HEK293T (cell line): Measurements from ENCODE around the gene UBE4A.

Experiments used
- CTCF ChIA-PET: fragments of 350-600 bp; formaldehyde crosslinking; extraction: SDS; loops from one replicate; lab custom pipeline; 2021; ENCODE audit warnings: antibody characterized with exemption, inconsistent platforms; lab: Yijun Ruan, JAX
- POLR2A ChIA-PET: fragments of 350-600 bp; formaldehyde crosslinking; extraction: SDS; loops from one replicate; lab custom pipeline; 2020; ENCODE audit warnings: antibody characterized with exemption, inconsistent platforms; lab: Yijun Ruan, JAX
- DNase-seq: peaks from one replicate; pipeline ENCODE4 v3.0.0; 2012; ENCODE audit warnings: mixed read lengths; ENCODE audit errors: extremely low spot score
- ARNT ChIP-seq: fragments of 450-650 bp; IDR thresholded peaks from 2 replicates; pipeline ENCODE4 v1.6.1; 2017; ENCODE audit warnings: mild to moderate bottlenecking
- BHLHE40 ChIP-seq: fragments of 450-650 bp; IDR thresholded peaks from 2 replicates; pipeline ENCODE4 v1.6.1; 2016; ENCODE audit warnings: mild to moderate bottlenecking, moderate library complexity, borderline replicate concordance
- CTBP1 ChIP-seq: fragments of 450-650 bp; IDR thresholded peaks from 2 replicates; pipeline ENCODE4 v1.6.1; 2016; ENCODE audit warnings: borderline replicate concordance
- ELF4 ChIP-seq: fragments of 450-650 bp; IDR thresholded peaks from 2 replicates; pipeline ENCODE4 v1.6.1; 2017; ENCODE audit warnings: antibody characterized with exemption
- FOXA1 ChIP-seq: fragments of 450-650 bp; IDR thresholded peaks from 2 replicates; pipeline ENCODE4 v1.6.1; 2016; ENCODE audit warnings: mild to moderate bottlenecking
- FOXK2 ChIP-seq: fragments of 450-650 bp; IDR thresholded peaks from 2 replicates; pipeline ENCODE4 v1.6.1; 2016; ENCODE audit warnings: mild to moderate bottlenecking
- FOXM1 ChIP-seq: fragments of 450-650 bp; IDR thresholded peaks from 2 replicates; pipeline ENCODE4 v1.6.1; 2017; ENCODE audit warnings: mild to moderate bottlenecking, borderline replicate concordance
- HDGF ChIP-seq: fragments of 450-650 bp; IDR thresholded peaks from 2 replicates; pipeline ENCODE4 v1.6.1; 2017; ENCODE audit warnings: antibody characterized with exemption, borderline replicate concordance
- L3MBTL2 ChIP-seq: fragments of 450-650 bp; conservative IDR thresholded peaks from 2 replicates; pipeline ENCODE4 v1.6.1; 2016; ENCODE audit warnings: mild to moderate bottlenecking
- LEF1 ChIP-seq: fragments of 450-650 bp; IDR thresholded peaks from 2 replicates; pipeline ENCODE4 v1.6.1; 2017; ENCODE audit warnings: mild to moderate bottlenecking, borderline replicate concordance
- NFRKB ChIP-seq: fragments of 450-650 bp; IDR thresholded peaks from 2 replicates; pipeline ENCODE4 v1.6.1; 2016; ENCODE audit warnings: mild to moderate bottlenecking, moderate library complexity
- PKNOX1 ChIP-seq: fragments of 450-650 bp; IDR thresholded peaks from 2 replicates; pipeline ENCODE4 v1.6.1; 2016
- SP1 ChIP-seq: fragments of 450-650 bp; IDR thresholded peaks from 2 replicates; pipeline ENCODE4 v1.6.1; 2017
- SUZ12 ChIP-seq: fragments of 450-650 bp; IDR thresholded peaks from 2 replicates; pipeline ENCODE4 v1.6.1; 2016; ENCODE audit warnings: mild to moderate bottlenecking
- TARDBP ChIP-seq: fragments of 450-650 bp; IDR thresholded peaks from 2 replicates; pipeline ENCODE4 v1.6.1; 2016
- ZNF384 ChIP-seq: fragments of 450-650 bp; IDR thresholded peaks from 2 replicates; pipeline ENCODE4 v1.6.1; 2016

UBE4A gene

GRCh38 chr11:118353084-118353710 is 6.2 kb upstream of the UBE4A start:
- TF ChIP-seq ZNF384 (peak; percentile 91), CTBP1 (no peak)
- ChIA-PET CTCF (interaction anchor here (1.0 to 1.1 kb wide), 3 partner anchors 11 to 153 kb away, joined by 3 to 16 read pairs (median 4); partner anchors contain the start of gene CD3D), POLR2A (no interaction called here)
- DNase-seq = no peak

- no peak for DNase-seq
- ChIA-PET CTCF (no interaction called here), POLR2A (no interaction called here)
- no peak for TF ChIP-seq LEF1
- TF ChIP-seq FOXK2 = no peak
- TF ChIP-seq SP1 = no peak
- no peak for TF ChIP-seq ARNT
- TF ChIP-seq FOXA1 = no peak
- no peak for TF ChIP-seq ELF4
- no peak for TF ChIP-seq ZNF384
- TF ChIP-seq L3MBTL2 = no peak
- TF ChIP-seq BHLHE40 = no peak
- TF ChIP-seq TARDBP = no peak
- no peak for TF ChIP-seq PKNOX1
- no peak for TF ChIP-seq SUZ12
These were observed 1.3 kb upstream of the UBE4A start for GRCh38 chr11:118358071-118358470.

GRCh38 chr11:118364956-118365615 is 5.7 kb downstream of the UBE4A start:
- TF ChIP-seq L3MBTL2 (no peak), LEF1 (no peak), FOXK2 (no peak)
- CTCF ChIA-PET = no interaction called here
- no peak for DNase-seq
- POLR2A ChIA-PET = no interaction called here

- ChIA-PET CTCF (no interaction called here), POLR2A (no interaction called here)
- TF ChIP-seq BHLHE40 = no peak
- TF ChIP-seq SP1 = no peak
- no peak for TF ChIP-seq FOXA1
- no peak for TF ChIP-seq CTBP1
- no peak for TF ChIP-seq LEF1
- no peak for TF ChIP-seq SUZ12
- TF ChIP-seq TARDBP = no peak
- TF ChIP-seq L3MBTL2 = no peak
- no peak for TF ChIP-seq ELF4
- no peak for TF ChIP-seq FOXK2
- no peak for DNase-seq
These were observed 6.9 kb downstream of the UBE4A start for GRCh38 chr11:118366287-118366686.

- TF ChIP-seq PKNOX1 = no peak
- no peak for TF ChIP-seq LEF1
- no peak for TF ChIP-seq FOXM1
- TF ChIP-seq BHLHE40 = no peak
- TF ChIP-seq ELF4 = no peak
- no peak for TF ChIP-seq ZNF384
- TF ChIP-seq FOXA1 = no peak
- no peak for TF ChIP-seq SP1
- no peak for TF ChIP-seq HDGF
- no peak for TF ChIP-seq L3MBTL2
- TF ChIP-seq CTBP1 = no peak
- TF ChIP-seq SUZ12 = no peak
- no peak for TF ChIP-seq NFRKB
- no peak for TF ChIP-seq FOXK2
- TF ChIP-seq TARDBP = no peak
- CTCF ChIA-PET = interaction anchor here (0.6 kb wide), 1 partner anchor 52 kb away, joined by 5 read pairs; no protein-coding TSS in a partner anchor
- DNase-seq = no peak
- POLR2A ChIA-PET = no interaction called here
These were observed 11.4 kb downstream of the UBE4A start for GRCh38 chr11:118370774-118371173.

GRCh38 chr11:118373263-118373662 is 13.9 kb downstream of the UBE4A start:
- DNase-seq = no peak
- ChIA-PET POLR2A (no interaction called here), CTCF (no interaction called here)
- TF ChIP-seq SP1 (no peak), FOXK2 (no peak), SUZ12 (no peak), FOXA1 (no peak), TARDBP (no peak), FOXM1 (no peak), ARNT (no peak)

GRCh38 chr11:118373871-118374270 is 14.5 kb downstream of the UBE4A start:
- ChIA-PET POLR2A (no interaction called here), CTCF (no interaction called here)
- TF ChIP-seq SUZ12 (no peak), SP1 (no peak), HDGF (no peak), NFRKB (no peak), LEF1 (no peak), L3MBTL2 (no peak), ZNF384 (no peak), PKNOX1 (no peak), FOXA1 (no peak), CTBP1 (no peak), TARDBP (no peak), ARNT (no peak), ELF4 (no peak)
- DNase-seq = no peak
